Muscle layer of colon (tissue), 2 donors: ENCODE results near the gene RXRA.
"Not testable (repeated sequence)": the region's sequence is repeated elsewhere in the genome, so short reads cannot be mapped to it uniquely, and the experiment has no call there.

Experiments used
- H3K27ac ChIP-seq: one replicate; pipeline ENCODE4 v1.7.0; 2013; ENCODE audit warnings: low read depth, mild to moderate bottlenecking, low read length, moderate library complexity
- H3K27me3 ChIP-seq, 2 donors: one replicate each; pipeline ENCODE4 v1.7.0; 2013; ENCODE audit warnings: low read length in 2 of 2, mild to moderate bottlenecking in 2 of 2; ENCODE audit not compliant: insufficient read depth in 2 of 2, control insufficient read depth in 1 of 2
- H3K36me3 ChIP-seq: one replicate; pipeline ENCODE4 v1.7.0; 2013; ENCODE audit warnings: mild to moderate bottlenecking, low read length; ENCODE audit not compliant: insufficient read depth
- H3K4me1 ChIP-seq: one replicate; pipeline ENCODE4 v1.7.0; 2013; ENCODE audit warnings: mild to moderate bottlenecking, low read length; ENCODE audit not compliant: insufficient read depth
- H3K4me3 ChIP-seq, 2 donors: one replicate each; pipeline ENCODE4 v1.7.0; 2013; ENCODE audit warnings: low read length in 2 of 2, low read depth in 1 of 2, mild to moderate bottlenecking in 1 of 2, moderate library complexity in 1 of 2
- H3K9ac ChIP-seq: one replicate; pipeline ENCODE4 v1.7.0; 2013; ENCODE audit warnings: low read length
- H3K9me3 ChIP-seq: one replicate; pipeline ENCODE4 v1.7.0; 2013; ENCODE audit warnings: mild to moderate bottlenecking, low read length
- donor health status: abdominal sarcoma.
- donor health status: Adenocarcinoma of cecum.

RXRA gene

DNA sequence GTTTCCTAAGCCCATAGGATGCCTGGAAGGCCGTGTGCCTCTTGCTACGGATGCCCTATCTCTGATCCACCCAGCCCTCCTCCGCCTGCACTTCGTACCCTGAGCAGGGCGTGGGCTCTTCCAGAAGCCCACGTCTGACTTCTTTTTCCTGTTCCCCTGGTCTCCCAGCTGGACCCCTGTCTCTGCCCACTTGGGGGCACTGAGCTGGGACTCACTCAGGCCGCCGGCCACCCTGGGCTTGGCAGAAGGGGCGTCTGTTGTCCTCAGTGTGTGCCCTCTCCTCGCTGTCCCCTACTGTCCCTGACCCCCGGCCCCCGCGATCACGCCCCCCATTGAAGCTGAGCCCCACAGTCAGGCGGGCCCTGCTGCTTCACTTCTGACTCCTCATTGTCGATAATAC is 22.0 kb upstream of the RXRA start:
- Histone ChIP-seq H3K9ac (no peak overlapping the region), H3K36me3 (no peaks in the 10 kb centered on the region), H3K4me3 (no peak overlapping the region), H3K27me3 (no peaks in the 10 kb centered on the region), H3K4me1 (no peaks in the 10 kb centered on the region), H3K27ac (no peak overlapping the region), H3K9me3 (no peaks in the 10 kb centered on the region)

DNA sequence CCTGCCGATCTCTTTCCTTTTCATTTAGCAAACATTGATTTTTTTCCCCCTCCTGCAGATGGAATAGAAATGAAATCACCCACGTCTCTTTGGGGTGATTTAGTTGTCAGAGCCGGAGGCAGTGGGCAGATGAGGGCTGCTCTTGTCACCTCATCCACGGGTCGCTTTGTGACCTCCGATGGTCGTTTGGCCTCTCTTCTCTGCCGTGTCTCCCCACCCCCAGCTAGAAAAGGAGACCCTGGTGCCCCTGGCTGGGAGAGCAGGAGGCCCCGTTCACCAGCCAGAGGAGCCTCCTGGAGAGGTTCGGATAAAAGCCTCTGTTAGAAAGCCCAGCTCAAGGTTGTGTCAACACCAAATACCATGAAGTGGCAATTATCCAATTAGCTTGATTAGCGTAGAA is 21.6 kb upstream of the RXRA start:
- Histone ChIP-seq H3K27ac (no peak overlapping the region), H3K9me3 (no peaks in the 10 kb centered on the region), H3K9ac (no peak overlapping the region), H3K36me3 (no peaks in the 10 kb centered on the region), H3K4me1 (no peaks in the 10 kb centered on the region), H3K4me3 (no peak overlapping the region), H3K27me3 (no peaks in the 10 kb centered on the region)

DNA sequence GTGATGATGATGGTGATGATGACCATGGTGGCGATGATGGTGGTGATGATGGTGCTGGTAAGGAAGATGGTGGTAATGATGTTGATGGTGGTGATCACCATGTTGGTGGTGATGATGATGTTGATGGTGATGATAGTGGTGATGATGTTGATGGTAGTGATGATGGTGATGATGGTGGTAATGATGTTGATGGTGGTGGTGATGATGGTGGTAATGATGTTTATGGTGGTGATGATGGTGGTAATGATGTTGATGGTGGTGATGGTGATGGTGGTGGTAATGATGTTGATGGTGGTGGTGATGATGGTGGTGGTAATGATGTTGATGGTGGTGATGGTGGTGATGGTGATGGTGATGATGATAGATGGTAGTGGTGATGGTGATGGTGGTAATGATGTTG is 20.7 kb upstream of the RXRA start:
- Histone ChIP-seq H3K4me1 (no peaks in the 10 kb centered on the region), H3K36me3 (no peaks in the 10 kb centered on the region), H3K9ac (no peak overlapping the region), H3K9me3 (no peaks in the 10 kb centered on the region), H3K27ac (no peak overlapping the region), H3K27me3 (no peaks in the 10 kb centered on the region), H3K4me3 (no peak overlapping the region)

DNA sequence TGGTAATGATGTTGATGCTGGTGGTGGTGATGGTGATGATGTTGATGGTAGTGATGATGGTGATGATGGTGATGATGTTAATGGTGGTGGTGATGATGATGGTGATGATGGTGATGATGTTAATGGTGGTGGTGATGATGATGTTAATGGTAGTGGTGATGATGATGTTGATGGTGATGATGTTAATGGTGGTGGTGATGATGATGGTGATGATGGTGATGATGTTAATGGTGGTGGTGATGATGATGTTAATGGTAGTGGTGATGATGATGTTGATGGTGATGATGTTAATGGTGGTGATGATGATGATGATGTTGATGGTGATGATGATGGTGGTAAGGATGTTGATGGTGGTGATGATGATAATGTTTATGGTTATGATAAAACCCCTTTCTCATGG is 20.2 kb upstream of the RXRA start:
- not testable (repeated sequence) for H3K9ac ChIP-seq, H3K9me3 ChIP-seq, H3K27me3 ChIP-seq, H3K4me3 ChIP-seq, H3K27ac ChIP-seq, H3K4me1 ChIP-seq, H3K36me3 ChIP-seq

DNA sequence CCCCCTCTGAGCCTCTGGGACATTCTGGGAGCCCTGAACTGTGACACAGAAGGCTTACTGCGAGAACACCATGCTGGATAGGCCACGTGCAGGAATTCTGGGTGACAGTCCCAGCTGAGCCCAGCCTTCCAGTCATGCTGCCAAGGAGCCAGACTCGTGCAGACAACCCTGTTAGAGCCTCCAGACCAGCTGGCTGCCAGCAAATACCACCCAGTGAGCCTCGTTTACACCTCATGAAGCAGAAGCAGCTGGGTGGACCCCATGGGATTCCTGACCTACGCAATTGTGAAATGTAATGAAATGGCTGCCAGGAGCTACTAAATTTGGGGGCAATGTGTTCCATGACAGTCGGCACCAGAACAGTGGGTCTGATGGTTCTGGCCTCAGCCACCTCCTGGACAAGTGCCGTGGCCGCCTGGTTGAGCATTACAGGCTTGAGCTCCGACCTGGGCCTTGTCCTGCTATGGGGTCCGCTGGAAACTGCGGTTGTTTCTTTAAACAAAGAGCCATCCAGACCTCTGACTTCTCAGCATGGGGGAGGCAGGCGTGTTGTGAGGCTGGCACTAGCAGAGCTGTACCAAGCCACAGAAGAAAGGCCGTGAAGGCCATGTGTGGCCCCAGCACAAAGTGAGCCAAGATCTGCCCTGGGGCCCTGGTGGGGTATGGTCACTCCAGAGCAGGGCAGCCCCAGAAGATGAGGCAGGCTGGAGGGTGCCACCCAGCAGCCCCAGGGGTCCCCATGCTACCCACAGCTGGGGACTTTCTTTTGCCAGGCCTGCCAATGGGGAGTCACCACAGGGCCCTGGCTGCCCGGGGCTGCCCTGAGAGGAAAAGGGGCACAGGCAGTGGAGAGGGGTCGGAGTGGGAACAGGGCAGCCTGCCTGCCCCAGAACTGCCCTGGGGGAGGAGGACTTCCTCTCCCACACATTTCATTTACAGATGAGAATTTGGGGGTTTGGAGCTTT is 19.3 kb upstream of the RXRA start:
- Histone ChIP-seq H3K4me1 (no peaks in the 10 kb centered on the region), H3K27ac (no peak overlapping the region), H3K9me3 (no peaks in the 10 kb centered on the region), H3K9ac (no peak overlapping the region), H3K36me3 (no peaks in the 10 kb centered on the region), H3K4me3 (no peak overlapping the region), H3K27me3 (no peaks in the 10 kb centered on the region)

DNA sequence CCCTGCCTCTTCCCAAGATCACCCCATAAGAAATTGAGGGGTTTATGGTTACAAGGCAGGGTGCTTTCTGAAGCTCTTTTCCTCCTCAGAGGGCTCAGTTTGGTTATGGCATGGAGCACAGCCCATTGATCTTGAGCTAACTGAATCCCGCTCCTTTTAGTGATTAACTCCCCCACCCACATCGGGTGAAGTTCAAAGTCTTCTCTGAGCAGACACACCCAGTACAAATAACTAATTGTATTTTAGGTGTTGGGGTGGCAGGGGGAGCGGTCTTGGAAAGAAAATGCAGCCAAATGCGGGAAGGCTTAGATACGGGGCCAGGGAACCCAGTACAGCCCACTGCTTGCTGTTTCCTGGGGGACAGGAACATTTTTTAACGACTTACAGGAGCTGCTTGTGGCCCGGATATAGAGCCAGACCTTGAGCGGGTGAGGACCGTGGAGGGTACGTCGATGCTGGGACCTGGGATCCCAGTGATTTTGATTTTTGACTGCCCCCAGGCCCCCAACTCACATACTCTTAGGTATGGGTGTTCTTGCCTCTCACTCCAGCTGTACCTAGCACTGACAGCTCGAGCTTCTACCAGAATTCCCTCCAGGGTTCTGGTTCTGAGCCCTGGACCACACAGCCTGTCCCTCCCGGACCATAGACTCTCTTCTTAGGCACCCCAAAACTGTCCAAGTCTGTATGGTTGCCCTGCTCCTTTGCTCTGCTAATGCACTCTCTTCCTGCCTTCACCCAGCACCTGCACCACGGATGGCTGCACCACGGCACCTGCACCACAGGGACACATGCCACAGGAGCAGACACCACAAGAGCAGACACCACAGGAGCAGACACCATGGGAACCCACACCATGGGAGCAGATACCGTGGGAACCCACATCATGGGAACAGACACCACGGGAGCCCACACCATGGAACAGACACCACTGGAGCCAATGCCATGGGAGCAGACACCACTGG is 18.3 kb upstream of the RXRA start:
- H3K27ac ChIP-seq, result no peak overlapping the region
- no peaks in the 10 kb centered on the region for H3K4me1 ChIP-seq
- H3K9ac ChIP-seq, result no peak overlapping the region
- no peaks in the 10 kb centered on the region for H3K27me3 ChIP-seq
- no peak overlapping the region for H3K4me3 ChIP-seq
- no peaks in the 10 kb centered on the region for H3K36me3 ChIP-seq
- H3K9me3 ChIP-seq, result no peaks in the 10 kb centered on the region

DNA sequence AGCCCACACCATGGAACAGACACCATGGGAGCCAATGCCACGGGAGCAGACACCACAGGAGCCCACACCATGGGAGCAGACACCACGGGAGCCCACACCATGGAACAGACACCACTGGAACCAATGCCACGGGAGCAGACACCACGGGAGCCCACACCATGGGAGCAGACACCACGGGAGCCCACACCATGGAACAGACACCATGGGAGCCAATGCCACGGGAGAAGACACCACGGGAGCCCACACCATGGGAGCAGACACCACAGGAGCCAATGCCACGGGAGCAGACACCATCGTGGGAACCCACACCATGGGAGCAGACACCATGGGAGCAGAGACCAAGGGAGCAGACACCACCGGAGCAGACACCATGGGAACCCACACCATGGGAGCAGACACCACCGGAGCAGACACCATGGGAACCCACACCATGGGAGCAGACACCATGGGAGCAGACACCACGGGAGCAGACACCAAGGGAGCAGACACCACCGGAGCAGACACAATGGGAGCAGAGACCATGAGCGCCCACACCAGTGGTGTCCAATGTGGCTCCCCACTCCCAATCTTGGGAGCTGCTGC is 17.5 kb upstream of the RXRA start:
- not testable (repeated sequence) for H3K9ac ChIP-seq, H3K4me3 ChIP-seq, H3K36me3 ChIP-seq, H3K9me3 ChIP-seq, H3K27me3 ChIP-seq, H3K4me1 ChIP-seq, H3K27ac ChIP-seq

DNA sequence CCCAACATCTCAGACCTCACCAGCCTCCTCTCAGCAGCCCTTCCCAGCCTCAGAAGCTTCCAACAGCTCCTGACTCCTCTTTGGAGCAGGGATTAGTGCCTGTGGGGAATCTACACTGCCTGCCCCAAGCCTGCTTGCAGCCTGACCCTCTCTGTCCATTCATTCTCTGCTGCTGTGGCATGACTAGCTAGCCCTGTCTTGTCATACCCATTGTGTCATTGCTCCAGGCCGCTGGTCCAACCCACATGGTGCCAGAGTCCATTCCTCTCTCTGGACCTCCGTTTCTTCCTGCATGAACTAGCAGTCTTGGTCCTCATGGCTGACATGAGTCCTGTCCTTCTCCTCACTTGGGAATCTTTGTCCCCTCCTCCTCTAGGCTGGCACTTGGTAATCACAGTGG is 12.8 kb upstream of the RXRA start:
- H3K36me3 ChIP-seq, result no peaks in the 10 kb centered on the region
- no peak overlapping the region for H3K9ac ChIP-seq
- H3K4me3 ChIP-seq, result no peak overlapping the region
- peaks cover 19% of the 10 kb centered on the region for H3K4me1 ChIP-seq
- H3K27me3 ChIP-seq, result no peaks in the 10 kb centered on the region
- no peak overlapping the region for H3K27ac ChIP-seq
- H3K9me3 ChIP-seq, result no peaks in the 10 kb centered on the region

DNA sequence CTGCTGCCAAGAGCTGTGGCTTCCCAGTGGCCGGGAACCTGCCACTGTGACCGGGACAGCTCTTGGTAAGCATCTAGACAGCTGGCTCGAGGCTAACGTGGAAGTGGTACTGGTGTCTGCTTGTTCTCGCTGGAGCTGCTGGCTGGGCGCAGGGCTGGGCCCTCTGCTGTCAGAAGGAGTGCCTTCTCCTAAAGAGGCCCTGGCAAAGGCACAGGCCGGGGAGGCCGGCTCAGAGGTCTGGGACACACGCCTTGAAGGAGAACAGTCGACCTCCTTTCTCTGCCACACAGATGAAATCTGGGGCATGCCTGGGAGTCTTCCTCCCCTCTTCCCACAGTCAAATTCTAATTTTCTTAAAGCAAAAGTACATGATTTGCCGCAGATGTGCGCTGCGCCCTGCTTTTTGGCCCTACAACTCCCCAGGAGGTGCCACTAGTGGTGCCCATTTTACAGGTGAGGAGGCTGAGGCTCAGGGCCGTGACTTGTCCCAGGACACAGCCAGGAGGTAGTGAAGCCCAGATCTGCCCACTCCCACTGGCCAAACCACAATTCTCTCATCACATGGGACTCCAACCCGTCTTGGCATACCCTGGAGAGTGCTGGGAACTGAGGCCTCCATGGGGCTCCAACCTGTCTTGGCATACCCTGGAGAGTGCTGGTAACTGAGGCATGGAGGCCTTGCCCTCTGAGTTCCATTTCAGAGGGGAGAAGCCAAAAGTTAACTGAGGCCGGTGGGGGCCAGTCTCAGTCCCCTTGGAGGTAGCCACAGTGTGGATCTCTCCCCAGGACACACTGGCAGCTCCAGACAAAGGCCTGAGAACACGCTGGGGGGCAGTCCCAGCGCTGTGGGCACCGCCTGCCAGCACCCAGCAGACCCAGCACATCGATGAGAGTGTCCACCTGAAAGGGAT is 12.0 kb upstream of the RXRA start:
- no peaks in the 10 kb centered on the region for H3K36me3 ChIP-seq
- H3K9me3 ChIP-seq, result no peaks in the 10 kb centered on the region
- H3K4me1 ChIP-seq, result peaks cover 19% of the 10 kb centered on the region
- no peak overlapping the region for H3K27ac ChIP-seq
- no peaks in the 10 kb centered on the region for H3K27me3 ChIP-seq
- no peak overlapping the region for H3K4me3 ChIP-seq
- no peak overlapping the region for H3K9ac ChIP-seq

DNA sequence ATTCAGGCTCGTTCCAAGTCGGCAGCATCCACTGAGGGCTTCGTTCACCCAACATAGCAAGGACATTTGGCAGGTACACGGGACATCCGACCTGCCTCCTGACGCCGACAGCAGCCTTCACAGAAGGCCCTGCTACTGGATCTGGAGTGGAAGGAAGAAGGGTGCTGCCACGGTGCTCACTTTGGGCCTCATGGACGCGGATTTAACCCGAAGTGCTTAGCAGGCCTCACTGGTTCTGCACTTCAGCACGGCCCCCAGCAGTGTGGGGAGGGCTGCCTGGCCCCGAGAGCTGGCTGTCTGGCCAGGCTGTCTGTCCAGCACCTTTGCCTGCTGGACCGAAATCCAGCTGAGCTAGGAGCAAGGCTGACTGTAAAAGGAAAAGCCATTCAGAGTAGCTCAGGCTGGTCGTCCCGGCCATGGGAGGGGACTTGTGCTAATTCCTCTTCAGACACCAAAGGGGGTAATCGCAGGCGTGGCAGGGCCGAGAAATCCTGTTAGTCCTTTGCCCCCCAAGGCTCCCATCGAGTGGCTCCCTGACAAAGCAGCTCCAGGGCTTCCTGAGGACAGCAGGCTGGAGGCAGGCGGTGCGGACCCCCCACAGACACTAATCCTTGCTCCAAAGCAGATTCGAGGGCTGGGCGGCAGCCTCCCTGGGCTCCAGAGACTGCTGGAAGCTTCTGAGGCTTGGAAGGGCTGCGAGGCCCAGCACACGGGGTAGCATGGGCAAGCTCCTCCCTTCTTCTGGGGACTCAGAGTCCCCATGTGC is 11.1 kb upstream of the RXRA start:
- H3K4me3 ChIP-seq, result no peak overlapping the region
- no peaks in the 10 kb centered on the region for H3K36me3 ChIP-seq
- H3K9ac ChIP-seq, result no peak overlapping the region
- peaks cover 19% of the 10 kb centered on the region for H3K4me1 ChIP-seq
- H3K27me3 ChIP-seq, result no peaks in the 10 kb centered on the region
- H3K9me3 ChIP-seq, result no peaks in the 10 kb centered on the region
- H3K27ac ChIP-seq, result no peak overlapping the region
